ENCODE data around the gene SLC10A3.

SLC10A3 gene

DNA sequence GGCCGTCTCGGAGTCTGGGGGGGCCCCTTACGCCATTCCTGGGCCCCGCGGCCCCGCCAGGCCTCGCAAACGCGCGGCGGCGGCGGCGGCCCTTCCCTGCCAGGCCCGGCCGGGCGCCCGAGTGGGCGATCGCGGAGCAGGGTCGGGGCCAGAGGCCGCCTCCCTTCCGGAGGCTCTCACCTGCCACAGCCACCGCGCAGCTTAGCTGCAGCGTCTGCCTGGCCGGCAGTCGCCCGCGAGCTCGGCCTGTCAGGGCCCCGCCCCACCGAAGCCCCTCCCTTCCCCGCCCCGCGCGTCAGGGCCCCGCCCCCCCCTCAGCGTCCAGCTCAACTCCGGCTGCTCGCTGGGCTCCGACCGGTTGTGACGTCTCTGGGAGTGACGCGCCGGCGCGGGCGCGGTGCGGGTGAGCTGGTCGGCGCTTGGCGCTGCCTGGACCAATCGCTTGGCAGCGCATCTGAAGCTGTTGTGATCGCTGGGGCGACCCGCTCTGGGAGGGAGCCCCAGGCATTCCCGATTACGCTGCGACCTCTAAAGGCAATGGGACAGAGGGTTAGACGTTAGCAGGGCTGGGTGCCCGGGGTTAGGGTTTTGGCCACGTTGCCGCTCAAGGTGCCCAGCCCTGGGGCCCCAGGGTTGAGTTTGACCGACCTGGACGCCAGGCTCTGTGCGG is at the start of gene SLC10A3:
TSS of gene SLC10A3 (minus strand) at position 216 of the 670 bp plus-strand sequence. CDS start 1,689 bp downstream, outside the sequence.
- peak; percentile 69 to 74 for DNase-seq

DNA sequence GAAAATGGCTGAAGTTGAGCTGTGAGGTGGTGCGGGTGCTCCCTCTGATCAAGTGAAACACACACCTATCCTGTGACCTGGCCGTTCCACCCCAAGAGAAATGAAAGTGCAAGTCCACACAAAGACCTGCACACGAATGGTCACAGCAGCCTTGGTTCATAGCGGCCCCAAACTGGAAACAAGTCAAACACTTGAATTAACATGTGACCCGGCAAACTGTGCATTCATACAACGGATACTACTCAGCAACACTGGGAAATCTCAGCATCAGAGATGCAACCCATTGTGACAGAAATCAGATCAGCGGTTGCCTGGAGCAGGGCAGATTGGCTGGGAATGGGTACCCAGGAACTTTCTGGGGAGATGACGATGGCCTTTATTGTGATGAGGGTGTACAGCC is 48.6 kb upstream of the SLC10A3 start:
- no peak for DNase-seq

DNA sequence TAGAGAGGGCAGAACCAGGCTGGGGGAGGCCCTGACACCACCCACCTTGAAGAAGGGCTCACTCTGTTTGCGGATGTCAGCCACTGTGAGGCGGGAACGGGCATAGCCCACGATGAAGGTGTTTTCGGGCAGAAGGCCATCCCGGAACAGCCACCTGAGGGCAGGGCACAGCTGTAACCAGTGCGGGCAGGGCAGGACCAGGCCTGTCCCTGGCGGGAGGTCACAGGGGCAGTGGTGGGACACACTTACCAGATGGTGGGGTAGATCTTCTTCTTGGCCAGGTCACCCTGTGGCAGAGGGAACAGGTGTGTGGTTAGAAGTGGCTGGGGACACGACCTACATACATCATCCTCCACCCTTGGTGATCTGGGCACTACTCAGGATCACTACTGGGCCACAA is 45.5 kb upstream of the SLC10A3 start:
- DNase-seq: no peak

- peak; percentile 63 to 68 for DNase-seq
These were observed 44.3 kb upstream of the SLC10A3 start for GRCh38 chrX:154534526-154535322.

GRCh38 chrX:154532690-154533089 is 42.3 kb upstream of the SLC10A3 start:
- no peak for DNase-seq

- no peak for DNase-seq
These were observed 41.2 kb upstream of the SLC10A3 start for GRCh38 chrX:154531626-154532025.

DNA sequence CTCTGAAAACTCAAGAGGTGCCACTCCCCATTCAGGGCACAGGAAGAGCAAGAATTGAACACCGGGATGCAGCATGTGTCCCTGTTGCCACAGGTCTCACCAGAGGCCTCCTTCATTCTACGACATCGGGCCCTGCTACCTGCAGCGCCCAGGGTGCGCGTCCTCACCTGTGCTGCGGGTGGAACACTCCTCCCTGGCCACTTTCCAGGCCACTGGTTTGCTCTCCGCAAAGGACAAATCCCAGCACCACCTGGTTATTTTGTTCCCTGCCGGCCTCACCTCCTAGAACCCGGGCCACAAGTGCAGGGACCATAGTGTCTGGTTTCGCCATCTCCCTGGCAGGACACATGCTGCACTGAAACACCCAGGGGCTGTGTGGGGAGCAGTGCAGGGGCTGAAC is 39.9 kb upstream of the SLC10A3 start:
- no peak for DNase-seq

GRCh38 chrX:154529206-154529612 is 38.8 kb upstream of the SLC10A3 start:
- DNase-seq: no peak

DNA sequence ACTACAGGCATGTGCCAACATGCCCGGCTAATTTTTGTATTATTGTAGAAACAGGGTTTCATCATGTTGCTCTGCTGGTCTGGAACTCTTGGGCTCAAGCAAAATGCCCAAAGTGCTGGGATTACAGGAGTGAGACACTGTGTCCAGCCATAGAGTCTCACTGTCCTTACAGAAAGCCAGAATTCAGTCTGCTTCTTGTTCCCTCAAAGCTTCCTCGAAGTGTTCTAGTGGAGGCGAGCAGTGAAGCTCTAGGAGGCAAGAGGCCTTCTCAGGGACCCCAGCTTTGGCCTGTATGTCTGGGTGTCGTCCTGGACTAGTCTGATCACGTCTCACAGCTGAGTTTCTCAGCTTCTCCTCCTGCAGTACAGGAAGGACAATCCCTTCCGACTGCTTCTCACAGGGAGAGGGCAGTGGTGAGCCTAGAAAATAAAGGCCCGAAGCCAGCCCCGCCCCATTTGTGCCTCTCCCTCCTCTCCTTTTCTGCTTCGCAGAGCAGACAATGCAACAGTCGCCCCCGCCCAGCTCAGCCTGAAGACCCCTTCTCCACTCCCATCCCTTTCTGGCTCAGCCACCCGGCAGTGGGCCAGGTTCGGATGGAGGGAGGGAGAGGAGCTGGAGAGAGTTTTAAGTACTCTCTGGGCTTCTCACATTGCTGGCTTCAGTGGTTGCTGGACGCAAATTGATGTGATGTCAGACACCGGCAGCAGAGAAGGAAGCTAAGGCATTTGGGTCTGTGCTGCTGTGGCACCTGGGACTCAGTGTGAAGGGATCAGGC is 36.7 kb upstream of the SLC10A3 start:
- peak; percentile 29 to 40 for DNase-seq

GRCh38 chrX:154525606-154526490 is 35.4 kb upstream of the SLC10A3 start:
- DNase-seq: no peak

- DNase-seq: no peak
These were observed 29.0 kb upstream of the SLC10A3 start for GRCh38 chrX:154519389-154519788.

DNA sequence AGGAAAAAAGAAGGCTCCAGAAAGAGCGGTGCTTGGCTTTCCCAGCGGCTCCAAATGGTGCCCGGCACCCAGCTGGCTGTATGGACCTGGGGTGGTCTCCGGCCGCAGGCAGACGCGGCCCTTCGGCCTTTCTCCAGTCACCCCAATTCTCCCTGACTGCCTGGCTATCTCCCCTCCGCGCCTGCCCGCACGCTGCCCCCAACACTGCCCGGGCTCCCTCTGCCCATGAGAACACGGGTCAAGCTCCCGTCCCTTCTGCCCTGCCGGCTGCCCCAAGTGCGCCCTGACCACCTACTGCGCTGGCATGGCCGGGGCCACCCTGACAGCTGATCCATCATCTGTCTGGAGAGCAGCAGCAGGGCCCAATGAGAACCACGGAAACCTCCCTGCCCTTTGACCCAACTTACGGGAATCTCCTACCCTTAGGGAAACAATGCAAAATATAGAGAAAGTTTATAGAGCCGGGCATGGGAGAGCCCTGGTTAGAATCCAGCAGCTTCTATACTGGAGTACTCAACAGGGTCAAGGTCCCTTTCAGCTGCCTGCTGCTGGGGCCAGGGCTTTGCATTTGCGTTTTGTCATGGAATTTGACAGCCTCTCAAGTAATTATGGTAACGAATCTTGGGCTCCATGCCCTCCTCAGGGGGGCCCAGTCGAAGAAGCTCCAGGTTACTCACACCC is 26.8 kb upstream of the SLC10A3 start:
- DNase-seq: no peak

DNA sequence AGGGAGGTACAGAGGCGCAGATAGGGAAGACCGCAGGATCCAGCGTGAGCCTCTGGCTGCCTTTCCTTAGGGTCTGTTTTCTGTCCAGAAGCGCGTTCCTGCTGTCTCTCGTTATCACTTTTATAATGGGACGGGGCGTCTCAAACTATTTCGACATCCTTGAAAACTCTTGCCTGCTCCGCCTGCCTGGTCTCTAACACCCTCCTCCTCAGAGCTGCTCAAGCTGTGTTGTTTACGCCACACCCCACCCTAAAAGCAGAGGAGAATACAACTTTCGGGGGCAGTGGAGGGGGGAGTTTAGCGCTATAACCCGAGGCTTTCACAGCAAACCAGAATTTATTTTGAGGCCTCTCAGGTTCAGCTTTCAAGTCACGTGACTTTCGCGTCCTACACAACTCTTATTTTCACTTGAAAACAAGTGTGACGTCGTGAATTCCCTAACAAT is 26.2 kb upstream of the SLC10A3 start:
- DNase-seq: no peak

DNA sequence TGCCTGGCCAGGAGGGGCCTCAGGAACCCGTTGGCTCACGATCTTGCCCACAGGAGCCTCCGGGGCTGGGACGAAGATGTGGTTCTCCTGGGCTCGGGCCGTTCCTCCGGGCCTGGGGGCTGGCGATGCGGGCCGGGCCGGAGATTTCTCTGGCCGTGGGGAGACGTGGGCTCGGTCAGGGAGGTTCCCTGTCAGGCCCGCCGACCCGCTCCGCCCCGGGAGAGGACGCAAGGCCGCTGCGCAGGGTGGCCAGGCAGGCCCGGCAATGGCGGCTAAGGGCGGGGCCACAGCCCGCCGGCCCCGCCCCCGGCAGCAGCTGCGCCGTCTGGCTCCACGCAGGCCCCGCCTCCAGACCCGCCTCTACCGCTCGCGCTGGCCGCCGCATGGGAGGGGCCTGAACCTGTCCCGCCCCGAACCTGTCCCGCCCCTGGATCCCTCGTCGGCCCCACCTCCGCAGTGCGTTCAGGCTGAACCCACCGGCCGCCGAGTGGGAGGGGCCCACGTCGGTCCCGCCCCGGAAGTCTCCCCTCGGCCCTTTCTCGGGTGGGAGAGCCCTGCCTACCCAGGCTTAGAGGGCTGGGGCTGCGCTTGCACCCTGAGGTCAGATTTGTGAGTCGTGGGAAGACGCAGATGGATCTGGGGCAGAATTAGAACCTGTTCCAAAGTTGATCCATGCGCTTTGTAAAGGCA is 25.7 kb upstream of the SLC10A3 start, which contains the start of gene FAM3A:
TSS of gene FAM3A (minus strand) at position 267 of the 690 bp plus-strand sequence. CDS start 460 bp downstream, outside the sequence.
- DNase-seq: peak; percentile 59 to 67

DNA sequence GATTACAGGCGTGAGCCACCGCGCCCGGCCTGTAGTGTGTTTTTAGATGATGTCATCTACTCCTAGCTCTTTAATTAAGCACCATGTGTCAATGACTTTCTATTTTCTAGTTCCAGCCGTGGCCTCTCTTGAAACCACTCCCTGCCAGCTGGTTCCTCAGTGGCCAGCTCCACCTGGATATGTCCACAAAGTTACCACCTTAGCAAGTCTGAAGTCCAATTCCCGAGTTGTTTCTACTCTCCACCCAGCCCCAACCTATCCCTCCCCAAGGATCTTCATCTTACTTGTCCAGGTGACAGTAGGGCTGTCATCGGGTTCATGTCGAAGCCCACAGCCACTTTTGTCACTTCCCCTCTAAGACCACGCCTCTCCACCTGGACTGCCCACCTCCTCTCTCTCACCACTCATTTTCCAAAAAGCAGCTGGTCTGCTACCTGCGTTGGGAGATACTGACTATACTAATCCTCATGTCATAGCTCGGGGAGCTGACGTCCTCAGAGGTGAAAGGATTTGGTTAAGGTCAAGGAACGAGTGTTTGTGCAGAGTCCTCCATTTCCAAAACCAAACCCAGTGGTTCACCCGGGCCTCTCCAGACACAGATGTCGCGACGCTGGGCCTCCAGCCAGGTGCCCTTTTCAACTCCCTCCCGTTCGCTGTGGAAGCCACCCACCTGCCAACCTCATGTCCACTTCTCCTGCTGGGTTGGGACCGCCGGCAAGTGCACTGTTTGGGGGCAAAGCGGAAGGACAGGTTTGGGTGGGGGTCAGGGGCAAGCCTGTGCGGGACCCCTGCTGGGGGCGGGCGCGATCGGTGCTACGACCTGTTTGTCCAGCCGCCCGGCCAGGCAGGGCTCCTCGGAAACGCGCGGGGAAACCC is 24.9 kb upstream of the SLC10A3 start:
- no peak for DNase-seq

DNA sequence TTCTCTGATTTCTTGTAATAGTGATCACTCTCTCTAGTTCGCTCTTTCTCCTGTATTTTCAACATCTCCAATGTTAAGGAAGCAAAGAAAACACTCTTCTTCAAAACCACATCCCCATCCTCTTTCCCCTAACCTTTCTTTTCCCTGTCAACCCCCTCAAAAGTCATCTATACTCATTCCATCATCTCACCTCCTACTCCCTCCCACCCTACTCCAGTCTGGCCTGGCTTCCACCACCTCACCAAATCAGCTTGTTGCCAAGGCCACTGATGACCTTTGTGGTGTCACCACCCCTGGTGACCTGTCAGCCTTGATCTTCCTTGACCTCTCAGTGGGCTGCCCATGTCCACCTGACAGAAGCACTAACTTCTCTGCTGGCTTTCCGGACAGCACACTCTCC is 23.3 kb upstream of the SLC10A3 start:
- no peak for DNase-seq

DNA sequence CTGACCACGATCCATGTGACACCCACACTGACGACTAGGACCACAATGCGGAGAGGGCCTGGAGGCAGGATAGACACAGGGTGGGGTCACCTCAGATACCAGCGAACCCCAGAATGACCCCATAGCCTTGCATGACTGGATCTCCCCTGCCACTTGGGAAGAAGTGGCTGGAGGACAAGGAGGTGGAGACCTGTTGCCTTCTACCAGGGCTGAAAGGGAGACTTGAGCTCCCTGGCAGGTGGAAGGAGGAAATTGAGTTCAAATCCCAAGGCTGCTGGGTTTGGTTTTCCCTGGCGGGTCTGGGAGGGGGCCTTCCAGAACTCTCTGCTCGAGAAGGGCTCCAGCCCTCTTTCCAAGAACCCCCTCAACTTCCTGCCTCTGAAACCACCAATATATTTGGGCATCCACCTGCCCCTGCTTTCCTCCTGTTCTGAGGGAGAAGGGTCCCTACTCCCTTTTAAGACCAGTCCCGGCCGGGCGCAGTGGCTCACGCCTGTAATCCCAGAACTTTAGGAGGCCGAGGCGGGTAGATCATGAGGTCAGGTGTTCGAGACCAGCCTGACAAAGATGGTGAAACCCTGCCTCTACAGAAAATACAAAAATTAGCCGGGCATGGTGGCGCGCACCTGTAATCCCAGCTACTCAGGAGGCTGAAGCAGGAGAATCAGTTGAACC is 22.6 kb upstream of the SLC10A3 start:
- no peak for DNase-seq

DNA sequence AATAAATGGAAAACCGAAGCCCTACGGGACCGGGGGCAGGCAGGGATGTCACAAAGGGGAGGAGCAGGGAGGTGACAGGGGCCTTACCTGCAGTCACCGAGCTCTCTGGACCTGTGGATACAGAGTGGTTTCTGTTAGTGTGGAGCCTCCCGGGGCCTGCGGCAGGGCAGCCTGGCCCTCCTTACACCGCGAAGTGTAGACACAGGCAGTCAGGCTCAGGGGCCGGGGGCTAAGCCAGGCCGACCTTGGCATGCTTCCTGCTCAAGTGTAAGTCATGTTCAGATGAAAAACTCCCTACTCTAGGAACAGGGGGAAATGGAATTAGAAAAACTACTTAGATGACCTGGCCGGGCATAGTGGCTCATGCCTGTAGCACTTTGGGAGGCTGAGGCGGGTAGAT is 21.3 kb upstream of the SLC10A3 start:
- no peak for DNase-seq

GRCh38 chrX:154509455-154509854 is 19.0 kb upstream of the SLC10A3 start:
- no peak for DNase-seq

DNA sequence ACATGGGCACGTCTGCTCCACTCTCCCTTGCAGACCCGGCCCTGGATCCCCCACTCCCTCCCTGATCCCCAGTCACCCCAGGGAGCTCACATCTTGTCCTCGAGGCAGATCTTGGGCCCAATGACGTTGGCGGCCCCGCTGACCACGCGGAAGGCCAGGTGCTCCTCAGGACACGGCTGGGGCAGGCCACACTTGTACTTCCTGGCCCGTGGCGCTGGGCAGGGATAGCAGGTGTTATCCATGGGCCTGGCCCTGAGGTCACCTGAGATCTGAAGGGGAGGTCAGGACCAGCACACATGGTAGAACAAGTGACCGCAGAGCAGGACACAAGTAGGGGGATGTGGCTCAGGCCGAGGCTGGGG is 17.9 kb upstream of the SLC10A3 start:
- DNase-seq: no peak
